Measurements from ENCODE around the gene SLIT3. TPM values are rescaled to one million over a fixed set of nuclear protein-coding genes. Genes with fewer than 3 reads are reported as not detected.

The SLIT3 gene
- total RNA-seq, 1 donor from 2014 or later: 40.2 TPM

DNA sequence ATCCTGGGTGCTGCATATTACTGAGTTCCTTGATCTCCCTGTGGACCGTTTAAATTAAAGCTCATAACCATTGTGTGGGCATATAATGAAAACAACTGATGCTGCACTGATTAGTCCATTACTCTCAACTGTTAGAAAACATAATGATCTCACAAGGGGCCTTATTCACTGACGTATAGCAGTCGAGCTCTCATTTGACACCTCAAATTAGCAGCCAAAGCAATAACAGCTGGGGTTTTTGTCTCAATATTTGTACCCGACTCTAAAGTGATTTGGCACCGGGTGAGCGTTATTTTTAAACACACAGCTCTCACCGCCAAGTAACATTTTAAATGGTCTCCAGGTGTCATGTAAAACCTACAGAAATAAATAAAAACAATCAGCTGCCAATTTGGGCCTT lies 469.6 kb downstream of the SLIT3 start:
- no peak for DNase-seq (ENCODE audit: low spot score)

GRCh38 chr5:168830833-168831232 lies 470.1 kb downstream of the SLIT3 start:
- DNase-seq (ENCODE audit: low spot score): no peak

DNA sequence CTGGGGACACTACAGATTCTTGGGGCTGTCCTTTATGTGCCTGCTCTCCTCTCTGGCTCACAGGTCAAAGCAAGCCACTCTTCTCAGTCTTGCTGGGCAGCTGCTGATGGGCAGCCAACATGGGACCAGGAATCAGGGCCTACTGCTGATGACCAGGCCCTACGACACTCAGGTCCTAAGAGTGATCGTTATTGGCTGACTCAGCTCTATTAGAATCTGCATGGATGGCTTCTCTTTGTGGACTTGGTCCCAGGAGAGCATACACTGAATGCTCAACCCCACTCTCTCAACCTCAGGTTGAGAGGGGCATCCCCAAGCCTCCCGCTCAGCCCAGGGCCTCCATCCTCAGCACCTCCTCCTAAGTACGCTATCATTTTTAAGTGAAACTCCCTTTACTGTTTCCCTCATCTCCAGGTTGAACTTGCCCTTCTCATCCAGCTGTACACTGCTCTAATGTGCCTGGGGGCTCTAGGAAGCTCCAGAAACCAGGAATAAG lies 471.0 kb downstream of the SLIT3 start:
- no peak for DNase-seq (ENCODE audit: low spot score)

GRCh38 chr5:168829044-168829443 lies 471.9 kb downstream of the SLIT3 start:
- DNase-seq (ENCODE audit: low spot score): no peak

- no peak for DNase-seq (ENCODE audit: low spot score)
Observed at GRCh38 chr5:168827636-168828035, 473.3 kb downstream of the SLIT3 start.

GRCh38 chr5:168826246-168826725 lies 474.7 kb downstream of the SLIT3 start:
- DNase-seq (ENCODE audit: low spot score): no peak

DNA sequence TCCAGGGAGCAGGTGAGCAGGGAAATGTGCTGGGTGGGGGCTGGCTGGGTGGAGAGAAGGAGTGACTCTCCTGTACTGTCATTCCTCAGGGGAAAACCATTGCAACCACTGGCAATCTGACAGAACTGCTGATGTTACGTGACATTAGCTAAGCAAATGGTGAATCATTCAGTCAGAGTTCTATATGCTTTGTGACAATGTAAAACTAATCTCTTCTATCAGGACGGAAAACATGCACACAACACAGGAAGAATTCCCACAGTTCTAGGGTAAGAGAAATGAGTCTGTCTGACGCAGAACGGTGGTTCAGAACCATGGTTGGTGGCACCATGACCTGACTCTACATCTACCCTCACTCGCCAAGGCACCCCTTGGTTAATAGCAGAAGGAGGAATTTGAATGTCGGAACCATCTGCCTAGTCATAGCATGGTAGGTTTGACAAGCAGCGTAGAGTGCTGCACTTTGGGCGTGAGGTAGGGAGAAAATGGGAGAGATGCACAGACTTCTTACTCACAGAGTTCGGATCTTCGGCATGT lies 478.1 kb downstream of the SLIT3 start:
- DNase-seq (ENCODE audit: low spot score): no peak

DNA sequence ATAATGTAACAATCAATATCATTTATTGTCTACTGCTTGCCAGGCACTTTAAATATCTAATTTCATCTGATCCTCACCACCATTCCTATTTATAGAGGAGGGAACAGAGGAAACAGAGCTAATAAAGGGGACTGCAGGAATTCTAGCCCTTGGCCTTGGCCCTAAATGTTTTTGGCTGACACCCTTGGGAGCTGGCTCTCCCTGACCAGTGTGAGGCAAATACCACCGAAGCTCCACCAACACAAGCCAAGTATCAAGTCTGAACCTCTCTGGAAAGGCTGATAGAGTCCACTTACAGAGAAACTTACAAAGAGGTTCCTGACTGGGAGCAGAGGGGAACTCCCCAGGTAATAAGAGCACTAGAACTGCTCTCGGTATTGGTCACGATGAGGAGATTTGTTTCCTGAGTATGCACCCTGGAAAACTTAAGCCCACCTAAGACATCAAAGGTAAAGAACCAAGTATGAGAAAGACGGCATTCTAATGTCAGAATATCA lies 478.6 kb downstream of the SLIT3 start:
- no peak for DNase-seq (ENCODE audit: low spot score)

- DNase-seq (ENCODE audit: low spot score): no peak
Observed at GRCh38 chr5:168820874-168821273, 480.1 kb downstream of the SLIT3 start.

GRCh38 chr5:168819004-168819621 lies 481.8 kb downstream of the SLIT3 start:
- DNase-seq (ENCODE audit: low spot score): no peak

GRCh38 chr5:168818558-168818957 lies 482.4 kb downstream of the SLIT3 start:
- DNase-seq (ENCODE audit: low spot score): no peak

- DNase-seq (ENCODE audit: low spot score): no peak
Observed at GRCh38 chr5:168817591-168817990, 483.3 kb downstream of the SLIT3 start.

- DNase-seq (ENCODE audit: low spot score): no peak
Observed at GRCh38 chr5:168816661-168817060, 484.3 kb downstream of the SLIT3 start.

GRCh38 chr5:168813184-168813968 lies 487.6 kb downstream of the SLIT3 start:
- DNase-seq (ENCODE audit: low spot score): no peak

- DNase-seq (ENCODE audit: low spot score): no peak
Observed at GRCh38 chr5:168810641-168811040, 490.3 kb downstream of the SLIT3 start.

- DNase-seq (ENCODE audit: low spot score): no peak
Observed at GRCh38 chr5:168809218-168809617, 491.7 kb downstream of the SLIT3 start.

DNA sequence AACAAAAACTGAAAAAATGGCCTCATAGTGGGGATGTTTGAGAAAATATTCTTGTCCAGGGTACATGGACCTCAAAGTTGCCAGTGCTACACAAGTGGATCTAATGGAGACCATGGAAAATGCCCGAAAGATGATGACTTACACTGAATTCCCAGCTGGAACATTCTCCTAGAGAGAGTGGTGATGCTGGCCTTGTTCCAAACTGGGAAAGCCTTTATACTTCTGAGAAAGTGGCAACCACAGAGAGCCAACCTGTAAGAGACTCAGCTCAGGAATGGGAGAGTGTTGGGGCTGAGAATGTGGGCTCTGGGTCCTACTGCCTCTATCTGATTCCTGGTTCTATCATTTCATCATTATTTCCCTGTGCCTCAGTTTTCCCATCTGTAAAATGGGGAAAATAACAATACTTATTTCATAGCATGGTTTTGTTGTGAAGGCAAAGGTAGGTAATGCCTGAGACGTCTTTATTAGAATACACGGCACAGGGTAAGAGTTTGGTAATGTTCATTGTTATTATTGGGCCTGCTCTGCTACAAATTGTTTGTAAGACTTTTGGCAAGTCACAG lies 492.8 kb downstream of the SLIT3 start:
- no peak for DNase-seq (ENCODE audit: low spot score)

DNA sequence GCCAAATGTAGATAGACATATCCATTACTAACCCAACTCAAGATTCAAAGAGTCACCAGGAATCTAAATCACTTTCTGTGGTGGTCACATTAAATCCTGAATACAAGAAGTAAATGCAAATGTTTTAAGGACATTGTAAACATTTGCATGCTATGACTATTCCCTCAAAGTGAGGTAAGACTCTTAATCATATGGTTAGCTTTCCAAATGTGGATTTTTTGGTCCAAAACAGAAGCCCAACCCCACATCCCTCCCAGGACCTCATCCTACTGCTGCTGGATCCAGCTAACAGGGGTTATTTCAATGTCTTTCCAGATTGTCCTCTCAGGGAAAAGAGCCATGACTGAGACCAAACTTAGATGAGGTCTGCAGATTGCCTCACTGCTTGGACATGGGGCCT lies 493.7 kb downstream of the SLIT3 start:
- DNase-seq (ENCODE audit: low spot score): no peak

- DNase-seq (ENCODE audit: low spot score): no peak
Observed at GRCh38 chr5:168803541-168803940, 497.4 kb downstream of the SLIT3 start.

GRCh38 chr5:168802337-168802736 lies 498.6 kb downstream of the SLIT3 start:
- DNase-seq (ENCODE audit: low spot score): no peak

DNA sequence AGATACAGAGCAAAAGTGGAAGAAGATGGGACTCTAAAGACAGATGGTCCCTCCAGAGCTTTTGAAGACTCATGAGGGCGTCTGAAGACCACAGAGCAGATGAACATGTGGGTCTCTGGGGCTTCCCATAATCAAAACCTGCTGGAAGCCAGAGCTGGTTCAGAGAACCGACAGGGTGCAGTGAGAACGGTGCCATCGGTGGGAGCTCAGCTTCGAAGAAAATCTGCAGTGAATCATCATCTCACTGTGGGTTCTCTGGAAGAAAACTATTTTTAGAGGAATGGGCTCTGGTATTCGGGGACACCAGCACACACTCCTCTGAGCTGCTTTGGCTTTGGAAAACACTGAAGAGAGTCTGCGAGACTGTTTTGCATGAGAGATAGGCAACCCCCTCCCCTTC lies 499.4 kb downstream of the SLIT3 start:
- DNase-seq (ENCODE audit: low spot score): no peak

GRCh38 chr5:168800701-168801100 lies 500.2 kb downstream of the SLIT3 start:
- DNase-seq (ENCODE audit: low spot score): no peak
